Liver (tissue), 3 donors: Measurements from ENCODE around the gene SEMA4D.

Experiments
- EGR1 ChIP-seq, 2 donors: IDR thresholded peaks; 2 replicates each; pipeline ENCODE4 v1.6.1; 2016 to 2018; ENCODE audit warnings: antibody characterized with exemption in 2 of 2, low read depth in 2 of 2
- GABPA ChIP-seq, 2 donors: IDR thresholded peaks in 1 of 2; conservative IDR thresholded peaks in 1 of 2; 2 replicates each; pipeline ENCODE4 v1.6.1; 2016; ENCODE audit warnings: antibody characterized with exemption in 2 of 2, mild to moderate bottlenecking in 1 of 2, moderate library complexity in 1 of 2
- JUND ChIP-seq, 2 donors: IDR thresholded peaks; 2 replicates each; pipeline ENCODE4 v1.6.1; 2016; ENCODE audit warnings: antibody characterized with exemption in 2 of 2
- MAX ChIP-seq: IDR thresholded peaks from 2 replicates; pipeline ENCODE4 v1.6.1; 2016; ENCODE audit warnings: antibody characterized with exemption
- NR2F2 ChIP-seq: IDR thresholded peaks from 2 replicates; pipeline ENCODE4 v1.6.1; 2016; ENCODE audit warnings: antibody characterized with exemption
- RAD21 ChIP-seq, 2 donors: IDR thresholded peaks; 2 replicates each; pipeline ENCODE4 v1.6.1; 2016; ENCODE audit warnings: antibody characterized with exemption in 2 of 2, mild to moderate bottlenecking in 2 of 2
- RXRA ChIP-seq, 2 donors: IDR thresholded peaks; 2 replicates each; pipeline ENCODE4 v1.6.1; 2017 to 2018; ENCODE audit warnings: antibody characterized with exemption in 2 of 2, mild to moderate bottlenecking in 1 of 2
- SP1 ChIP-seq: IDR thresholded peaks from 2 replicates; pipeline ENCODE4 v1.6.1; 2018; ENCODE audit warnings: antibody characterized with exemption, mild to moderate bottlenecking
- TAF1 ChIP-seq: conservative IDR thresholded peaks from 2 replicates; pipeline ENCODE4 v1.6.1; 2016; ENCODE audit warnings: antibody characterized with exemption, mild to moderate bottlenecking
- YY1 ChIP-seq: IDR thresholded peaks from 2 replicates; pipeline ENCODE4 v1.6.1; 2016; ENCODE audit warnings: antibody characterized with exemption, mild to moderate bottlenecking
- TF ChIP-seq, protein P1 (sequence below): fragments of 150-350 bp; IDR thresholded peaks from 2 replicates; pipeline ENCODE4 v1.5.1; 2017; ENCODE audit warnings: improper control_type of control experiment, low read depth, low read length; ENCODE audit not compliant: missing input control
- TF ChIP-seq, protein P2 (sequence below): IDR thresholded peaks from 2 replicates; pipeline ENCODE4 v1.6.1; 2016; ENCODE audit warnings: antibody characterized with exemption, mild to moderate bottlenecking
- donor health status: healthy.
- donor health status: healthy.

DNA sequence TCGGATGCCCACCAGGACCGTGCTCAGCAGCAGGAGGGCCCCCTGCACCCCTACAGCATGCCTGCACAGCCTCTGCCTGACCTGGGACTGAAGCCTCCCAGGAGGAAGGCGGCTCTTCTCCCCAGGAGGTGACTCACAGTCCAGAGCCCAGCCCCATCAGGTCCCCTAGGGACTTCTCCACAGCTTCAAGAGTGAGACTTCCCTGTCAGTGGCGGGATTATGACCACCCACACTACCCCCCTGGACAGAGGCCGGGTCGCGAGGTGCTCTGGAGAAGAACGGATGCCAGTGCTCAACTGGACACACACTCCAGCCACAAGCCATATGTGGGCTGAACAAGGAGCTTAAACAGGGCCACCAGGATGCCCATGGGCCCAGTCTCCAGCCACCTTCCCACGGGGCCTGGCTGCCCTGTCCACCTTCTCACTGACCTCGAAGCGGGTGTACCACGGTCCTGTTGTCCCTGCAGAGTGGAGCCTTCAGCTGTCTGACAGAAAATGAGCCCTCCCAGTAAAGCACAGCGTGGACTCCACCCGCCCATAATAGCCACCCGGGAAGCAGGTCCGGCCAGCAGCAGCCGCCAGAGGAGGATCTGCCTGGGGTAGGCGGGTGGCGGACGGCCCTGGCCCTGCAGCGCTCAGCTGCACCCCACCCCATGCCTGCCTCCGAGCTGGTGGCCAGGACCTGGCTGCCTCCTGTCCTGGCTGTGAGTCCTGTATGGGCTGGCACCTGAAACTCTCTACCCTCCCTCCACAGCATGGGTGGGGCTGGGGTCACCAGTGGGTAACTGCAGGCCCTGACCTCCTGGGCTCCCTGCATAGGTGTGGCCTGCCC, 54.7 kb downstream of the SEMA4D start:
- TF ChIP-seq, protein P1, sequence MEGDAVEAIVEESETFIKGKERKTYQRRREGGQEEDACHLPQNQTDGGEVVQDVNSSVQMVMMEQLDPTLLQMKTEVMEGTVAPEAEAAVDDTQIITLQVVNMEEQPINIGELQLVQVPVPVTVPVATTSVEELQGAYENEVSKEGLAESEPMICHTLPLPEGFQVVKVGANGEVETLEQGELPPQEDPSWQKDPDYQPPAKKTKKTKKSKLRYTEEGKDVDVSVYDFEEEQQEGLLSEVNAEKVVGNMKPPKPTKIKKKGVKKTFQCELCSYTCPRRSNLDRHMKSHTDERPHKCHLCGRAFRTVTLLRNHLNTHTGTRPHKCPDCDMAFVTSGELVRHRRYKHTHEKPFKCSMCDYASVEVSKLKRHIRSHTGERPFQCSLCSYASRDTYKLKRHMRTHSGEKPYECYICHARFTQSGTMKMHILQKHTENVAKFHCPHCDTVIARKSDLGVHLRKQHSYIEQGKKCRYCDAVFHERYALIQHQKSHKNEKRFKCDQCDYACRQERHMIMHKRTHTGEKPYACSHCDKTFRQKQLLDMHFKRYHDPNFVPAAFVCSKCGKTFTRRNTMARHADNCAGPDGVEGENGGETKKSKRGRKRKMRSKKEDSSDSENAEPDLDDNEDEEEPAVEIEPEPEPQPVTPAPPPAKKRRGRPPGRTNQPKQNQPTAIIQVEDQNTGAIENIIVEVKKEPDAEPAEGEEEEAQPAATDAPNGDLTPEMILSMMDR = no peak
- TF ChIP-seq NR2F2 (no peak), MAX (no peak), JUND (IDR thresholded peaks at IDR 0.05) (no peak), TAF1 (no peak), EGR1 (IDR thresholded peaks at IDR 0.05; ENCODE audit: low read depth in 2 of 2) (no peak), RXRA (IDR thresholded peaks at IDR 0.05) (no peak), RAD21 (IDR thresholded peaks at IDR 0.05) (no peak), SP1 (no peak), YY1 (no peak), GABPA (IDR thresholded peaks at IDR 0.05 in 1 of 2, conservative IDR thresholded peaks at IDR 0.05 in 1 of 2) (no peak)
- TF ChIP-seq, protein P2, sequence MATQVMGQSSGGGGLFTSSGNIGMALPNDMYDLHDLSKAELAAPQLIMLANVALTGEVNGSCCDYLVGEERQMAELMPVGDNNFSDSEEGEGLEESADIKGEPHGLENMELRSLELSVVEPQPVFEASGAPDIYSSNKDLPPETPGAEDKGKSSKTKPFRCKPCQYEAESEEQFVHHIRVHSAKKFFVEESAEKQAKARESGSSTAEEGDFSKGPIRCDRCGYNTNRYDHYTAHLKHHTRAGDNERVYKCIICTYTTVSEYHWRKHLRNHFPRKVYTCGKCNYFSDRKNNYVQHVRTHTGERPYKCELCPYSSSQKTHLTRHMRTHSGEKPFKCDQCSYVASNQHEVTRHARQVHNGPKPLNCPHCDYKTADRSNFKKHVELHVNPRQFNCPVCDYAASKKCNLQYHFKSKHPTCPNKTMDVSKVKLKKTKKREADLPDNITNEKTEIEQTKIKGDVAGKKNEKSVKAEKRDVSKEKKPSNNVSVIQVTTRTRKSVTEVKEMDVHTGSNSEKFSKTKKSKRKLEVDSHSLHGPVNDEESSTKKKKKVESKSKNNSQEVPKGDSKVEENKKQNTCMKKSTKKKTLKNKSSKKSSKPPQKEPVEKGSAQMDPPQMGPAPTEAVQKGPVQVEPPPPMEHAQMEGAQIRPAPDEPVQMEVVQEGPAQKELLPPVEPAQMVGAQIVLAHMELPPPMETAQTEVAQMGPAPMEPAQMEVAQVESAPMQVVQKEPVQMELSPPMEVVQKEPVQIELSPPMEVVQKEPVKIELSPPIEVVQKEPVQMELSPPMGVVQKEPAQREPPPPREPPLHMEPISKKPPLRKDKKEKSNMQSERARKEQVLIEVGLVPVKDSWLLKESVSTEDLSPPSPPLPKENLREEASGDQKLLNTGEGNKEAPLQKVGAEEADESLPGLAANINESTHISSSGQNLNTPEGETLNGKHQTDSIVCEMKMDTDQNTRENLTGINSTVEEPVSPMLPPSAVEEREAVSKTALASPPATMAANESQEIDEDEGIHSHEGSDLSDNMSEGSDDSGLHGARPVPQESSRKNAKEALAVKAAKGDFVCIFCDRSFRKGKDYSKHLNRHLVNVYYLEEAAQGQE = no peak
